Measurements from ENCODE around the gene USP15.
A peak's percentile ranks its signal among the peaks of the same experiment; 100 is the strongest.

Gene USP15

DNA sequence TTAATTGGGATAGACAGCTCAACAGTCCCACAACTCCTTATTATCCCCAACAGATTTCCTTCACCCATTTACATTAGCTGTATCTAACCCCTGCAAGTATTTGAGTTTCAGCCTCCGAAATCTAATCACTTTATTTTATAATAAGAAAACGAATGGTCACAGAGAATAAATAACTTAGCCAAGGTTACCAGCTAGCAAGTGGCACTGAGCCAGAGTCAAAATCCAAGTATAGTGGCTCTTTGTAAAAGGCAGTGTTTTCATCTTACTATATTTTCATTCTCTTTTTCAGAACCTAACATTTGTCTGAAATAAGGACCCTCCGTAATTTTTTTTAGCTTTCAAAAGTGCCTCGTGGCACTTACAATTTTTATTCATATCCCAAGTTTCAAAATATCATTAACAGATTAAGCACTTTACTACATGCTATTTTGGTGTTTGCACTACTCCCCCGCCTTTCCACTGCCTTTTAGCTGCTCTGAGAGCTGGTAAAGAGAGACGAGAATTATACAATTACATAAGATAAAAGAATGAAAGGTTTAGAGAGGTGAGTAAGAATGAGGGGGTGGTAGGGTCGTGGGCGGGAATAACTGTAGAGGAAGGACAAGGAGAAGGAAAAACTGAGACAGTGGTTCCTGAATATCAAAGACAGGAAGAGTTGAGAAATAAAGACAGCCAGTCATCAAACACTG lies 3.7 kb upstream of the USP15 start:
- no peaks in the 10 kb centered on the region for H3K27me3 ChIP-seq (ENCODE audit: control insufficient read depth in 1 of 2, insufficient read depth in 2 of 2, low read length in 2 of 2)
- no peak overlapping the region for H3K4me3 ChIP-seq (ENCODE audit: low read length in 2 of 2)
- no peaks in the 10 kb centered on the region for H3K36me3 ChIP-seq (ENCODE audit: control insufficient read depth in 2 of 2, insufficient read depth in 2 of 2, low read length in 2 of 2)
- H3K9me3 ChIP-seq (ENCODE audit: control insufficient read depth in 2 of 2, low read length in 2 of 2), result no peaks in the 10 kb centered on the region
- H3K27ac ChIP-seq (ENCODE audit: low read length), result no peak overlapping the region
- H3K4me1 ChIP-seq (ENCODE audit: control insufficient read depth, insufficient read depth, low read length), result no peaks in the 10 kb centered on the region
- H3K9ac ChIP-seq (ENCODE audit: low read length in 2 of 2), result no peak overlapping the region

DNA sequence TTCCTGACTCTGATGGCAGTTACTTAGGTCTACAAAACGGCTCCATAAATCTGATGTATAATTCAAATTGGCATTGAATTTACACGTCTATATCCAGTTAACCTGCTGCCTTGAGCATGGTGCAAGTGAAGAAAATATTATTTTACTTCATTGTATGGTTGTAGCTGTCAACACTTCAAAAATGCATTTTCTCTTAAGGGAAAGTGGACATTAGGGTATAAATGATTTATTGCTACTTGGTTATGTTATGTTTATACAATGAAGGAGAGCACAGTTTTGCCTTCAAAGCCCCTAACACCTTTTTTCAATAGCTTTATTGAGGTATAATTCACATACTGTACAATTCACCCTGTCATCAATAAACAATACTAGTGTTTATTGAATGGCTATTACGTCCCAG lies 2.0 kb upstream of the USP15 start:
- Histone ChIP-seq H3K9me3 (ENCODE audit: control insufficient read depth in 2 of 2, low read length in 2 of 2) (no peaks in the 10 kb centered on the region), H3K27me3 (ENCODE audit: control insufficient read depth in 1 of 2, insufficient read depth in 2 of 2, low read length in 2 of 2) (no peaks in the 10 kb centered on the region), H3K4me1 (ENCODE audit: control insufficient read depth, insufficient read depth, low read length) (no peaks in the 10 kb centered on the region), H3K9ac (ENCODE audit: low read length in 2 of 2) (no peak overlapping the region), H3K27ac (ENCODE audit: low read length) (no peak overlapping the region), H3K36me3 (ENCODE audit: control insufficient read depth in 2 of 2, insufficient read depth in 2 of 2, low read length in 2 of 2) (no peaks in the 10 kb centered on the region), H3K4me3 (ENCODE audit: low read length in 2 of 2) (no peak overlapping the region)

- H3K9ac ChIP-seq (ENCODE audit: low read length in 2 of 2), result peak overlapping the region; percentile 82 to 96
- no peaks in the 10 kb centered on the region for H3K36me3 ChIP-seq (ENCODE audit: control insufficient read depth in 2 of 2, insufficient read depth in 2 of 2, low read length in 2 of 2)
- no peaks in the 10 kb centered on the region for H3K4me1 ChIP-seq (ENCODE audit: control insufficient read depth, insufficient read depth, low read length)
- peak overlapping the region; percentile 95 for H3K27ac ChIP-seq (ENCODE audit: low read length)
- H3K27me3 ChIP-seq (ENCODE audit: control insufficient read depth in 1 of 2, insufficient read depth in 2 of 2, low read length in 2 of 2), result no peaks in the 10 kb centered on the region
- H3K9me3 ChIP-seq (ENCODE audit: control insufficient read depth in 2 of 2, low read length in 2 of 2), result no peaks in the 10 kb centered on the region
- peak overlapping the region; percentile 91 to 96 for H3K4me3 ChIP-seq (ENCODE audit: low read length in 2 of 2)
Observed at GRCh38 chr12:62258941-62259630, 1.1 kb upstream of the USP15 start.

GRCh38 chr12:62259631-62259992 lies 592 bp upstream of the USP15 start:
- Histone ChIP-seq H3K27ac (ENCODE audit: low read length) (peak overlapping the region; percentile 95), H3K27me3 (ENCODE audit: control insufficient read depth in 1 of 2, insufficient read depth in 2 of 2, low read length in 2 of 2) (no peaks in the 10 kb centered on the region), H3K36me3 (ENCODE audit: control insufficient read depth in 2 of 2, insufficient read depth in 2 of 2, low read length in 2 of 2) (no peaks in the 10 kb centered on the region), H3K4me3 (ENCODE audit: low read length in 2 of 2) (peak overlapping the region; percentile 91 to 96), H3K4me1 (ENCODE audit: control insufficient read depth, insufficient read depth, low read length) (no peaks in the 10 kb centered on the region), H3K9ac (ENCODE audit: low read length in 2 of 2) (peak overlapping the region; percentile 82 to 96), H3K9me3 (ENCODE audit: control insufficient read depth in 2 of 2, low read length in 2 of 2) (no peaks in the 10 kb centered on the region)

GRCh38 chr12:62260733-62261683 lies 804 bp downstream of the USP15 start:
- Histone ChIP-seq H3K4me3 (ENCODE audit: low read length in 2 of 2) (peak overlapping the region; percentile 91 to 96), H3K9me3 (ENCODE audit: control insufficient read depth in 2 of 2, low read length in 2 of 2) (no peaks in the 10 kb centered on the region), H3K27ac (ENCODE audit: low read length) (peak overlapping the region; percentile 95), H3K4me1 (ENCODE audit: control insufficient read depth, insufficient read depth, low read length) (no peaks in the 10 kb centered on the region), H3K36me3 (ENCODE audit: control insufficient read depth in 2 of 2, insufficient read depth in 2 of 2, low read length in 2 of 2) (no peaks in the 10 kb centered on the region), H3K9ac (ENCODE audit: low read length in 2 of 2) (peak overlapping the region; percentile 82 to 96), H3K27me3 (ENCODE audit: control insufficient read depth in 1 of 2, insufficient read depth in 2 of 2, low read length in 2 of 2) (no peaks in the 10 kb centered on the region)

- Histone ChIP-seq H3K36me3 (ENCODE audit: control insufficient read depth in 2 of 2, insufficient read depth in 2 of 2, low read length in 2 of 2) (no peaks in the 10 kb centered on the region), H3K9me3 (ENCODE audit: control insufficient read depth in 2 of 2, low read length in 2 of 2) (no peaks in the 10 kb centered on the region), H3K4me3 (ENCODE audit: low read length in 2 of 2) (no peak overlapping the region), H3K9ac (ENCODE audit: low read length in 2 of 2) (no peak overlapping the region), H3K27ac (ENCODE audit: low read length) (no peak overlapping the region), H3K27me3 (ENCODE audit: control insufficient read depth in 1 of 2, insufficient read depth in 2 of 2, low read length in 2 of 2) (no peaks in the 10 kb centered on the region), H3K4me1 (ENCODE audit: control insufficient read depth, insufficient read depth, low read length) (no peaks in the 10 kb centered on the region)
Observed at GRCh38 chr12:62261876-62262517, 1.8 kb downstream of the USP15 start.

DNA sequence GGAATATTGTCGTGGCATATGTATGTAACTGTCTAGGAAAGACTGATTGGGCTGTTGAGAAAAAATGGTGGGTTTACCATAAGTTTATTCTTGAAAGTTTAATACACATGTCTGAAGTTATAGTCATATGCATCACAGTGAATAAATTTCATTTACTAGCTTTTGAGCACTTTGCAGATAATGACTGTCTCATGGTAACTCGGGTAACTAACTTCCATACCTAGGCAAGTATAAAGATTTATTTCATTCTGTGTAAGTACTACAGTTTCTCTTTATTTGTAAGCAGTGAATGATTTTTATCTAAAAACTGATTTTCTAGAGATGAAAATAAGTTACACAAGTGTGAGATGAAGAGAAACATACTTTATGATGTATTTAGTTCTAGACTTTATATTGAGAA lies 3.0 kb downstream of the USP15 start:
- Histone ChIP-seq H3K36me3 (ENCODE audit: control insufficient read depth in 2 of 2, insufficient read depth in 2 of 2, low read length in 2 of 2) (no peaks in the 10 kb centered on the region), H3K27me3 (ENCODE audit: control insufficient read depth in 1 of 2, insufficient read depth in 2 of 2, low read length in 2 of 2) (no peaks in the 10 kb centered on the region), H3K9me3 (ENCODE audit: control insufficient read depth in 2 of 2, low read length in 2 of 2) (no peaks in the 10 kb centered on the region), H3K27ac (ENCODE audit: low read length) (no peak overlapping the region), H3K4me3 (ENCODE audit: low read length in 2 of 2) (no peak overlapping the region), H3K9ac (ENCODE audit: low read length in 2 of 2) (no peak overlapping the region), H3K4me1 (ENCODE audit: control insufficient read depth, insufficient read depth, low read length) (no peaks in the 10 kb centered on the region)

GRCh38 chr12:62263966-62264365 lies 3.8 kb downstream of the USP15 start:
- Histone ChIP-seq H3K4me3 (ENCODE audit: low read length in 2 of 2) (no peak overlapping the region), H3K27me3 (ENCODE audit: control insufficient read depth in 1 of 2, insufficient read depth in 2 of 2, low read length in 2 of 2) (no peaks in the 10 kb centered on the region), H3K9me3 (ENCODE audit: control insufficient read depth in 2 of 2, low read length in 2 of 2) (no peaks in the 10 kb centered on the region), H3K4me1 (ENCODE audit: control insufficient read depth, insufficient read depth, low read length) (no peaks in the 10 kb centered on the region), H3K36me3 (ENCODE audit: control insufficient read depth in 2 of 2, insufficient read depth in 2 of 2, low read length in 2 of 2) (no peaks in the 10 kb centered on the region), H3K9ac (ENCODE audit: low read length in 2 of 2) (no peak overlapping the region), H3K27ac (ENCODE audit: low read length) (no peak overlapping the region)

DNA sequence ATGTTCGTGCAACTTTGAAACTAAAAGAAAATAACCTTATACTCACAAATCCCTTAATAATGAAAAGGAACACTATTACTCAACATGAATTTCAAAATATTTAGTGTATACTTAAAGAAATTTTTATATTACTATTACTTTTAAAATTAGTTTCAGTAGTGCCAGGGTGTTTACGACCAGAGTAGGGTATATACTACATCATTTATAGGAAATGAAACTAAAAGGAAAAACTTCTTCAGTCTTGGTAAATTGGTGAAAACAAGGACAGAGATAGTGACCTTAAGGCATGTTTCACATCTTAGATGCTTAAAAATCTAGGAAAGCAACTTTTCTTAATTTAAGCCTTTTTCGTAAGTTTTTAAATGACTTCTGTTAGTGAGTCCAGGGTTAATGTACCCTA lies 4.5 kb downstream of the USP15 start:
- Histone ChIP-seq H3K9ac (ENCODE audit: low read length in 2 of 2) (no peak overlapping the region), H3K4me1 (ENCODE audit: control insufficient read depth, insufficient read depth, low read length) (no peaks in the 10 kb centered on the region), H3K27me3 (ENCODE audit: control insufficient read depth in 1 of 2, insufficient read depth in 2 of 2, low read length in 2 of 2) (no peaks in the 10 kb centered on the region), H3K9me3 (ENCODE audit: control insufficient read depth in 2 of 2, low read length in 2 of 2) (no peaks in the 10 kb centered on the region), H3K36me3 (ENCODE audit: control insufficient read depth in 2 of 2, insufficient read depth in 2 of 2, low read length in 2 of 2) (no peaks in the 10 kb centered on the region), H3K27ac (ENCODE audit: low read length) (no peak overlapping the region), H3K4me3 (ENCODE audit: low read length in 2 of 2) (no peak overlapping the region)

- Histone ChIP-seq H3K27me3 (ENCODE audit: control insufficient read depth in 1 of 2, insufficient read depth in 2 of 2, low read length in 2 of 2) (no peaks in the 10 kb centered on the region), H3K9me3 (ENCODE audit: control insufficient read depth in 2 of 2, low read length in 2 of 2) (no peaks in the 10 kb centered on the region), H3K27ac (ENCODE audit: low read length) (no peak overlapping the region), H3K36me3 (ENCODE audit: control insufficient read depth in 2 of 2, insufficient read depth in 2 of 2, low read length in 2 of 2) (no peaks in the 10 kb centered on the region), H3K4me3 (ENCODE audit: low read length in 2 of 2) (no peak overlapping the region), H3K9ac (ENCODE audit: low read length in 2 of 2) (no peak overlapping the region), H3K4me1 (ENCODE audit: control insufficient read depth, insufficient read depth, low read length) (no peaks in the 10 kb centered on the region)
Observed at GRCh38 chr12:62265511-62265910, 5.3 kb downstream of the USP15 start.
